ENCODE results near the gene ZNF423.

The ZNF423 gene

DNA sequence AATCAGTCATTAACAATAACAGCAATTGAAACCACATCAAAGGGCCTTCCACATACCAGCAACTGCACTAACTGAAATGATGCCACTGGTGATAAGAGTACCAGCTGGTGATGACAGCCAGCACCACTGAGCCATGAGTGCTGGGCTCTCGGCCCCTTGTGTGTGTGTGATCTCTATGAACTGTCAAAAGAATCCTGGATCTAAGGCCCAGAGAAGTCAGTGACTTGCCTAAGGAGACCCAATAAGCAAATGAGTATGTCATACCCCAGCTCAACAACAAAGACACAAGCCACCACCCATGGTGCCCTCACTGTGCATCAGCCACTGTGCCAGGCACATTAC is 220.9 kb downstream of the ZNF423 start:
- Histone ChIP-seq H4K20me1 (ENCODE audit: insufficient read depth, low read length) (no peaks in the 10 kb centered on the region), H3K9me3 (ENCODE audit: insufficient read depth, low read length, severe bottlenecking) (no peaks in the 10 kb centered on the region)
- TF ChIP-seq CTCF (IDR thresholded peaks at IDR 0.05; ENCODE audit: borderline replicate concordance, extremely low read depth, low read length, poor library complexity, severe bottlenecking) (no peak), EZH2 (IDR thresholded peaks at IDR 0.05; ENCODE audit: borderline replicate concordance, low read depth, low read length, severe bottlenecking) (no peak)

DNA sequence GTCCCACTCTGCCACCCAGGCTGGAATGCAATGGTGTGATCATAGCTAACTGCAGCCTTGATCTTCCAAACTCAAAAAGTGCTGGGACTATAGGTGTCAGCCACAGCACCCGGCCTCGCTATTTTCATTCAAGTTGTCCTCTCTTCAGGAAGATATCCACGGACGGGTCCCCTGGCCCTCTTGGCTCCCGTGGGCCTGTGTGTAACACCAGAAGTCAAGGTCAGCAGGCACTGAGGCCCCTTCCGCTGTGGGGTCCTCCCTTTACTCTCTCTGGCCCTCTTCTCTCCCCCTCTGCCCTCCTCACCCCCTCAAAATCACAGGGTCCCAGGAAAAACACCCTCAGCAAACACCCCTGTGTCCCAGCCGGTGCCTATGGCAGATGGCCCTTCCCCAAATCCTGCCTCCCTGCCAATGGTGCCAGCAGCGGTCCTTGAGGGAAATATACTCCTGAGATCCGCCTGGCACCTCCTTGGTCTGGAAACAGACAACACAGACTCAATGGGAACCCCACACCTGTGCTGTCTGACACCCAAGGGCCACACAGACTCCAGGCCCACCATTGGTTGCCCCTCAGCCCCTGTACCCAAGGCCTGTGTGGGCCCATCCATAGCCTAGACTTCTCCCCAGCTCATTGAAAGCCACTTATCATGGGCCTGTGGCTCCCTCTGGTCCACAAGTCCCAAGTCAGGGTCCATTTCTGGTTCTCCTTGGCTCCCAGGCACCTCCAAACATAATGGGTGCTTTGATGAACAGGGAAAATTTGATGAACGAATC is 221.5 kb downstream of the ZNF423 start:
- H2AFZ ChIP-seq (ENCODE audit: low read depth, low read length), result no peak overlapping the region
- H3K79me2 ChIP-seq (ENCODE audit: insufficient read depth, low read length), result no peaks in the 10 kb centered on the region
- H4K20me1 ChIP-seq (ENCODE audit: insufficient read depth, low read length), result no peaks in the 10 kb centered on the region
- H3K4me1 ChIP-seq (ENCODE audit: insufficient read depth, low read length), result peaks cover 76% of the 10 kb centered on the region
- no peak overlapping the region for H3K4me3 ChIP-seq (ENCODE audit: low read depth in 1 of 2, low read length in 2 of 2)
- H3K9me3 ChIP-seq (ENCODE audit: insufficient read depth, low read length, severe bottlenecking), result no peaks in the 10 kb centered on the region
- peak overlapping the region; percentile 95 for H3K27ac ChIP-seq (ENCODE audit: low read length)
- peak; percentile 43 for ATAC-seq (ENCODE audit: insufficient read depth, low read depth)
- TF ChIP-seq EZH2 (IDR thresholded peaks at IDR 0.05; ENCODE audit: borderline replicate concordance, low read depth, low read length, severe bottlenecking), result no peak
- no peak for TF ChIP-seq CTCF (IDR thresholded peaks at IDR 0.05; ENCODE audit: borderline replicate concordance, extremely low read depth, low read length, poor library complexity, severe bottlenecking)
- DNase-seq, result no peak
- H3K36me3 ChIP-seq (ENCODE audit: insufficient read depth, low read length), result no peaks in the 10 kb centered on the region
- H3K4me2 ChIP-seq (ENCODE audit: insufficient read depth, low read length), result peak overlapping the region; percentile 32; the same call in 1 of the 2 replicates
- peak overlapping the region; percentile 43 for H3K9ac ChIP-seq (ENCODE audit: low read depth, low read length)
- H3K27me3 ChIP-seq (ENCODE audit: insufficient read depth, low read length, poor library complexity), result no peaks in the 10 kb centered on the region

More for the DNA sequence above, 220.9 kb downstream of the ZNF423 start:
- no peaks in the 10 kb centered on the region for H3K79me2 ChIP-seq (ENCODE audit: insufficient read depth, low read length)
- peak overlapping the region; percentile 95 for H3K27ac ChIP-seq (ENCODE audit: low read length)
- no peaks in the 10 kb centered on the region for H3K27me3 ChIP-seq (ENCODE audit: insufficient read depth, low read length, poor library complexity)
- peak overlapping the region; percentile 43 for H3K9ac ChIP-seq (ENCODE audit: low read depth, low read length)
- H3K4me3 ChIP-seq (ENCODE audit: low read depth in 1 of 2, low read length in 2 of 2), result no peak overlapping the region
- H3K4me1 ChIP-seq (ENCODE audit: insufficient read depth, low read length), result peaks cover 81% of the 10 kb centered on the region
- H2AFZ ChIP-seq (ENCODE audit: low read depth, low read length), result no peak overlapping the region
- no peaks in the 10 kb centered on the region for H3K36me3 ChIP-seq (ENCODE audit: insufficient read depth, low read length)
- peak overlapping the region; percentile 32; the same call in 1 of the 2 replicates for H3K4me2 ChIP-seq (ENCODE audit: insufficient read depth, low read length)
- DNase-seq (peak; percentile 81), ATAC-seq (ENCODE audit: insufficient read depth, low read depth) (peak; percentile 84)

DNA sequence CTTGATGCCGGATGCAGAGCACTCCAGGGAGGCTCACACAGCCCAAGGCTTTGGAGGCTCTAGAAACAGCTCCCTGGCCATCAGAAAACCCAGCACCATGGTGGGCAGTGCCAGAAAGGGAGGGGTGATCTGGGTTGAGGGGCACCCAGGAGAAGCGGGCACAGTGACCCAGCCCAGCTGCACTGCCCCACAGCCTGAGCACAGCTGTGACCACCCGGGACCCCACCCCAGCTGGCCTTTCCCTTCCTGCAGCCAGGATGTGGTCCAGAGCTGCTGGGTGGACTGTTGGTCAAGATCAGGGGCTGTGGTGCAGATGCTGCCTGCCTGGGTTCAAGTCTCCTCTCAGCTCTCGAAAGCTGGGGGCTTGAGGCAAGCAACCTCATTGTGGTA is 223.1 kb downstream of the ZNF423 start:
- Histone ChIP-seq H3K27ac (ENCODE audit: low read length) (peak overlapping the region; percentile 95), H3K36me3 (ENCODE audit: insufficient read depth, low read length) (no peaks in the 10 kb centered on the region), H3K4me3 (ENCODE audit: low read depth in 1 of 2, low read length in 2 of 2) (no peak overlapping the region), H2AFZ (ENCODE audit: low read depth, low read length) (no peak overlapping the region), H3K4me1 (ENCODE audit: insufficient read depth, low read length) (peaks cover 70% of the 10 kb centered on the region), H3K4me2 (ENCODE audit: insufficient read depth, low read length) (no peak overlapping the region), H3K9me3 (ENCODE audit: insufficient read depth, low read length, severe bottlenecking) (peaks cover 8% of the 10 kb centered on the region), H3K9ac (ENCODE audit: low read depth, low read length) (peak overlapping the region; percentile 41; the same call in 1 of the 2 replicates), H4K20me1 (ENCODE audit: insufficient read depth, low read length) (no peaks in the 10 kb centered on the region), H3K27me3 (ENCODE audit: insufficient read depth, low read length, poor library complexity) (no peaks in the 10 kb centered on the region), H3K79me2 (ENCODE audit: insufficient read depth, low read length) (no peaks in the 10 kb centered on the region)
- ATAC-seq (ENCODE audit: insufficient read depth, low read depth), result no peak
- TF ChIP-seq CTCF (IDR thresholded peaks at IDR 0.05; ENCODE audit: borderline replicate concordance, extremely low read depth, low read length, poor library complexity, severe bottlenecking) (no peak), EZH2 (IDR thresholded peaks at IDR 0.05; ENCODE audit: borderline replicate concordance, low read depth, low read length, severe bottlenecking) (no peak)
- DNase-seq, result no peak
